Sigmoid colon (tissue), 7 donors: ENCODE results near the gene NFIB. TPM values are rescaled to one million over a fixed set of nuclear protein-coding genes. Genes with fewer than 3 reads are reported as not detected.

Experiments used
- DNase-seq: peaks from one replicate; pipeline ENCODE4 v3.0.0-alpha.2; 2019
- H3K27ac ChIP-seq, 4 donors: fragments of 200-600 bp; sonication (generic); one replicate each; pipeline ENCODE4 v1.5.1; 2016 to 2019; ENCODE audit warnings: mild to moderate bottlenecking in 1 of 4
- H3K27me3 ChIP-seq, 3 donors: fragments of 200-600 bp; sonication (generic); one replicate each; pipeline ENCODE4 v1.5.1; 2019; ENCODE audit warnings: mild to moderate bottlenecking in 1 of 3
- H3K36me3 ChIP-seq, 4 donors: fragments of 200-600 bp; sonication (generic); one replicate each; pipeline ENCODE4 v1.5.1; 2016 to 2019
- H3K4me1 ChIP-seq, 4 donors: fragments of 200-600 bp; sonication (generic); one replicate each; pipeline ENCODE4 v1.5.1; 2017 to 2019
- H3K4me3 ChIP-seq, 4 donors: fragments of 200-600 bp; sonication (generic); one replicate each; pipeline ENCODE4 v1.5.1; 2017 to 2019; ENCODE audit warnings: mild to moderate bottlenecking in 2 of 4, moderate library complexity in 1 of 4
- H3K9me3 ChIP-seq, 4 donors: fragments of 200-600 bp in 3 of 4; sonication (generic) in 3 of 4; one replicate each; pipeline versions ENCODE4 v1.5.1 to v1.6.1; 2013 to 2019
- EP300 ChIP-seq, 4 donors: sonication (generic); formaldehyde crosslinking; IDR thresholded peaks; one replicate each; pipeline ENCODE4 v1.6.1; 2017; ENCODE audit warnings: antibody characterized with exemption in 4 of 4
- POLR2A ChIP-seq, 2 donors: fragments of 450-650 bp; IDR thresholded peaks; one replicate each; pipeline ENCODE4 v1.6.1; 2016; ENCODE audit warnings: antibody characterized with exemption in 2 of 2, mild to moderate bottlenecking in 2 of 2, moderate library complexity in 2 of 2
- POLR2AphosphoS5 ChIP-seq, 4 donors: sonication (generic); formaldehyde crosslinking; IDR thresholded peaks; one replicate each; pipeline ENCODE4 v1.6.1; 2017; ENCODE audit warnings: antibody characterized with exemption in 4 of 4
- WGBS, 2 donors: extraction: QIAGEN DNeasy Blood & Tissue Kit; methylation state at CpG; one replicate each; pipeline ENCODE4 v1.1.7; 2013; 5-methylcytosine and 5-hydroxymethylcytosine counted together
- intact Hi-C: fragments of 100-400 bp; cut with DNase I; formaldehyde crosslinking; loops from one replicate; pipeline ENCODE4 v1.15.1; 2023
- polyA plus RNA-seq, 3 donors: library from polyadenylated mRNA; stranded (reverse); fragments of 200-250 nt; gene quantifications; one replicate each; pipeline ENCODE4 v1.2.3, GENCODE V29; 2013
- total RNA-seq, 4 donors: library from RNA; depleted of rRNA; stranded (reverse); fragments of >200 nt; gene quantifications; one replicate each; pipeline ENCODE4 v1.1.0, GENCODE V29; 2016
- TF ChIP-seq, protein P1 (sequence below), 4 experiments: fragments of 450-650 bp in 3 of 4; fragments of 200-600 bp in 1 of 4; IDR thresholded peaks; one replicate each; pipeline ENCODE4 v1.5.1; 2016 to 2019; ENCODE audit warnings: antibody characterized with exemption in 4 of 4, mild to moderate bottlenecking in 3 of 4, moderate library complexity in 2 of 4
- donor health status: healthy with polysubstance abuse.
- donor health status: Bipolar disorder and iron deficiency.
- donor health status: healthy.

Gene NFIB
- total and polyA plus RNA-seq, 7 donors: 3.7 to 129 (median 45.3) TPM

DNA sequence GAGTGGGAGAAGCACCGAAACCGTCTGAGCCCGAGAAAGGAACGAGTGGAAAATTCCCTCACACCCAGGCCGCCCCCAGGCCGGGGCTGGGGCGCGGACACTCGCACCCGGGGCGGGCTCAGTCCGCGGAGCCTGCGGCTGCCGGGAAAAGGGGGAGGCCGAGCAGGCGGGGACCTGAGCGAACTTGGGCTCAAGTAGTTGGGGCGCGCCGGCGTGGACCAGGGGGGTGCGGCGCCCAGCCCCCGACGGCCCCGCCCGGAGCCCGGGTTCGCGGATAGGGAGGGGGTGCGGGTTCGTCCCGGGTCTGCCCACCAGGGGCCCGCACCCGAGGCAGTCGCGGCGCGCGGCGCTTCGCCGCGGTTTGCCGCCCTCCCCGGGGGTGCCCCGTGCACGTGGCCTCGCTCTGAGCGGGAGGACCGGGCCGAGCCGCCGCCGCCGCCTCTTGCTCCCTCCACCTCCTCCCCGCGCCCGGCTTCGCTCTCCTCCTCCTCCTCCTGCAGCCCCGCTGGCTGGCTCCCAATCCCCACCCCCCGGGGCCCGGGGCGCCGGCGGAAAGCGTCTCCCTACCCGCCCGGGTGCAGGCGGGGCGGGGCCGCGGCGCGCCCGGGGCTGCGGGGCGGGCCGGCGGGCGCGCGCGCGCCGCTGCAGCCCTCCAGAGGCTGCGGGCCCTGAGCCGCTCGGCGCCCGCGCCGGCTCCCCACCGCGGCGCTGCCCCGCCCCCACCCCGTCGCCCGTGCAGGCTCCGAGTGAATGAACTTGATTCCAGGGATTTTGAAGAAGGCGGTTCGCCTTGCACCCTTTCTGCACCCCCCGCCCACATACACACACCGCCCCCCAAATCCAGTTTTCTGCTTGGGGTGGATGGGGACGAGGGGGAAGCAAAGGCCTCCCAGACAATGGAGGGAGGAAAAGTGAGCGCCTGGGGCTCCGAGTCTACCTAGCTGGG lies 1.3 kb upstream of the NFIB start:
- TF ChIP-seq POLR2AphosphoS5 (IDR thresholded peaks at IDR 0.05) (peak; percentile 47 to 83 (median 72)), POLR2A (IDR thresholded peaks at IDR 0.05) (no peak)
- TF ChIP-seq, protein P1, sequence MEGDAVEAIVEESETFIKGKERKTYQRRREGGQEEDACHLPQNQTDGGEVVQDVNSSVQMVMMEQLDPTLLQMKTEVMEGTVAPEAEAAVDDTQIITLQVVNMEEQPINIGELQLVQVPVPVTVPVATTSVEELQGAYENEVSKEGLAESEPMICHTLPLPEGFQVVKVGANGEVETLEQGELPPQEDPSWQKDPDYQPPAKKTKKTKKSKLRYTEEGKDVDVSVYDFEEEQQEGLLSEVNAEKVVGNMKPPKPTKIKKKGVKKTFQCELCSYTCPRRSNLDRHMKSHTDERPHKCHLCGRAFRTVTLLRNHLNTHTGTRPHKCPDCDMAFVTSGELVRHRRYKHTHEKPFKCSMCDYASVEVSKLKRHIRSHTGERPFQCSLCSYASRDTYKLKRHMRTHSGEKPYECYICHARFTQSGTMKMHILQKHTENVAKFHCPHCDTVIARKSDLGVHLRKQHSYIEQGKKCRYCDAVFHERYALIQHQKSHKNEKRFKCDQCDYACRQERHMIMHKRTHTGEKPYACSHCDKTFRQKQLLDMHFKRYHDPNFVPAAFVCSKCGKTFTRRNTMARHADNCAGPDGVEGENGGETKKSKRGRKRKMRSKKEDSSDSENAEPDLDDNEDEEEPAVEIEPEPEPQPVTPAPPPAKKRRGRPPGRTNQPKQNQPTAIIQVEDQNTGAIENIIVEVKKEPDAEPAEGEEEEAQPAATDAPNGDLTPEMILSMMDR (IDR thresholded peaks at IDR 0.05): peak in 1 of 4 experiments; percentile 16
- H3K36me3 ChIP-seq: no peaks in the 10 kb centered on the region
- intact Hi-C loops: loop anchor here (5.0 kb wide), 3 partner anchors 43 to 218 kb away; no protein-coding TSS in a partner anchor
- H3K27ac ChIP-seq: peak overlapping the region; percentile 98 to 99 (median 98)
- peaks cover 0 to 55% (median 46%) of the 10 kb centered on the region in 4 donors for H3K4me1 ChIP-seq
- peak; percentile 98 for DNase-seq
- H3K4me3 ChIP-seq: peak overlapping the region; percentile 62 to 87 (median 76)
- WGBS, 2 donors: 1% methylated on average over 109 of the region's 109 CpGs
- no peaks in the 10 kb centered on the region for H3K27me3 ChIP-seq
- H3K9me3 ChIP-seq: no peaks in the 10 kb centered on the region

DNA sequence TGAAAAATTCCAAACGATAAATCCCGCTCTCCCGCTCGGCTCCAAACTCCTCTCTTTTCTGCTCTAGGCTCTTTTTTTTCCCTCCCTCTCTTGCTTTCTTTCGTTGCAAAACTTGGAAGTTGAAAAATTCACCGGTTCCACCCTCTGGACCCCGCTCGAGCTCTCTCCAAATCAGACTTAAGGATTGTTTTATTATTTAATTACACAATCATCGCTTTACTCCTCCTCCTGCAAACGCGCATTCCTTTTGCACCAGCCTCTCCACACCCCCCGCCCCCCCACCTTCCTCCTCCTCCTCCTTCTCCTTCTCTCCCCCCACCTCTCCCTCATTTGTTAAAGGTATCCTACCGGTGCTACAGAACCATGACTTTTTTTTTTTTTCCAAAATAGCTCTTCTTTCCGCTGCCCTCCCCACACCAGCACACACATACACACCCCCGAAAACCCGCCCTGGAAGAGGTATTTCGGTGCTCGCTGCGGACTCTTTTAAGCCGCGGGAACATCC lies 535 bp upstream of the NFIB start:
- peak; percentile 95 for DNase-seq
- H3K27ac ChIP-seq: peak overlapping the region; percentile 98 to 99 (median 98)
- H3K27me3 ChIP-seq: no peaks in the 10 kb centered on the region
- no peaks in the 10 kb centered on the region for H3K9me3 ChIP-seq
- peaks cover 0 to 52% (median 42%) of the 10 kb centered on the region in 4 donors for H3K4me1 ChIP-seq
- no peaks in the 10 kb centered on the region for H3K36me3 ChIP-seq
- H3K4me3 ChIP-seq: peak overlapping the region; percentile 55 to 87 (median 73)
- TF ChIP-seq POLR2AphosphoS5 (IDR thresholded peaks at IDR 0.05): peak; percentile 72 to 83 (median 78)
- TF ChIP-seq POLR2A (IDR thresholded peaks at IDR 0.05): peak; percentile 41 to 81
- TF ChIP-seq, protein P1 (IDR thresholded peaks at IDR 0.05): no peak
- TF ChIP-seq EP300 (IDR thresholded peaks at IDR 0.05): peak in 1 of 4 donors; percentile 7
- intact Hi-C loops: loop anchor here (5.0 kb wide), 3 partner anchors 42 to 217 kb away; no protein-coding TSS in a partner anchor
- 1% methylated on average over 21 of the region's 21 CpGs for WGBS, 2 donors

DNA sequence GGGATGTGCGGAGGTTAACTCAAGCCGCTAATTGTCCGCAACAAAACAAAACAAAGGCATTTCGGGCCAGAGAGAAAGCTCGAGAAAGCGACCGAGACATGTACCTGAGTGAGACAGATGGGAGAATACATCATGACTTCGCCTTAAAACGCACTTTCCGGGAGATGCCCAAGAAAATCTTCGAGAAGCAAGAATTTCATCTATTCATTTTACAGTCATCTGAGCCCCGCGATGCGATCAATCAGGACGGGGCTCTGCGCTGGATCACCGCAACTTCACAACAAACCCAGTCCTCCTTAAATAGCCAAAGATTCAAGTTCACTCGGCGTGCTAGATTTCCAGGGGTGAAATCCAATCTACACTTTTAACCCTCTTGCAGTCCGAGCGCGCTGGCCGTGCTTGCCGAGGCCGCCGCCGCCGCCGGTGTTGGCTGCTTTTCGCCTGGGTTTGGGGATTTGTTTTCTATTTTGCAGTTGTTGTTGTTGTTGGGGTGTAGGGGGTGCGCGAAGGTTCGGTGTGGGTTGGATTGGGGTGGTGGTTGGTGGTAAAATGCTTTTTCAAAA lies 482 bp downstream of the NFIB start:
- Histone ChIP-seq H3K4me3 (peak overlapping the region; percentile 55 to 87 (median 73)), H3K4me1 (peaks cover 0 to 51% (median 37%) of the 10 kb centered on the region in 4 donors), H3K27me3 (no peaks in the 10 kb centered on the region), H3K27ac (peak overlapping the region; percentile 98 to 99 (median 98)), H3K9me3 (no peaks in the 10 kb centered on the region), H3K36me3 (no peaks in the 10 kb centered on the region)
- 0 to 2% methylated on average over 33 of the region's 33 CpGs for WGBS, 2 donors
- intact Hi-C loops: loop anchor here (5.0 kb wide), 3 partner anchors 41 to 216 kb away; no protein-coding TSS in a partner anchor
- TF ChIP-seq POLR2AphosphoS5 (IDR thresholded peaks at IDR 0.05) (peak in 1 of 4 donors; percentile 8), POLR2A (IDR thresholded peaks at IDR 0.05) (no peak), EP300 (IDR thresholded peaks at IDR 0.05) (no peak)
- TF ChIP-seq, protein P1 (IDR thresholded peaks at IDR 0.05): no peak
- no peak for DNase-seq

DNA sequence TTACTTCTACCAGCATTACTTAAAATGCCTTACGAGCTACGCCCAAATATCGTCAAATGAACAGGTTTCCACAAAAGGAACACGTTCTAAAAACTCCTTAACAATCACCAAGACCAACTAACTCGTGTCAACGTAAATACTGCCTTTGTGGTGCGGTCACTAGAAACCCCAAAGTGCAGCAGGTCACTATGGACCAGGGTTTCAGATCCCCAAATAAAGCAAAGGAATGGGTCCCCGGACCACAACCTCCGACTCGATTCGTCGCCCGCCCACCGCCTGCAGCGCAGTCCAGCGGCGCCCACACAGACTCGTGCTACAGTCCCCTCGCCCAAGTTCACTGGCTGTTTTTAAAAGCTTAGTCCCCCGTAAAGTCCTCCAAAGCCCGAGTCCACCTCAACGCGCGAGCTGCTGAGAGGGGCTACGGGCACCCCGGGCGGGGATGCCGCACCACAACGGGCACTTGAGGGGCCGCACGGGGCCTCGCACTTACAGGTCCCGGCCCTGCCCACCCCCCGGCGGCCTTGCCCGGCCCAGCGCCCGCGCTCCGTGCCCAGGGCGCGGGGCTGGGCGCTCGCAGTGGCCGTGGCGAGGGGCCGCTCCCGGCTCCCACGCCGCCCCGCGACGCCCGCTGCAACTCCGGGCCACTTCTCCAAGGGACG lies 1.1 kb downstream of the NFIB start:
- TF ChIP-seq, protein P1 (IDR thresholded peaks at IDR 0.05): no peak
- TF ChIP-seq POLR2AphosphoS5 (IDR thresholded peaks at IDR 0.05): peak in 1 of 4 donors; percentile 20
- no peak for TF ChIP-seq POLR2A (IDR thresholded peaks at IDR 0.05)
- 2 to 3% methylated on average over 56 of the region's 56 CpGs for WGBS, 2 donors
- Histone ChIP-seq H3K4me3 (peak overlapping the region; percentile 55 to 87 (median 73)), H3K4me1 (peaks cover 0 to 51% (median 35%) of the 10 kb centered on the region in 4 donors), H3K9me3 (no peaks in the 10 kb centered on the region), H3K36me3 (no peaks in the 10 kb centered on the region), H3K27ac (peak overlapping the region; percentile 98 to 99 (median 98)), H3K27me3 (no peaks in the 10 kb centered on the region)
- DNase-seq: peak; percentile 72
- intact Hi-C loops: loop anchor here (5.0 kb wide), 3 partner anchors 41 to 216 kb away; no protein-coding TSS in a partner anchor
